Endothelial cell of umbilical vein (primary cell): Measurements from ENCODE around the gene RIGI. TPM values are rescaled to one million over a fixed set of nuclear protein-coding genes. Genes with fewer than 3 reads are reported as not detected.
"Not testable (repeated sequence)": the region's sequence is repeated elsewhere in the genome, so short reads cannot be mapped to it uniquely, and the experiment has no call there.

ENCODE experiments used
- BruUV-seq: library from RNA; stranded (reverse); fragments of 400-500 nt; replicated peaks from 2 replicates; lab custom pipeline; 2021; lab: Mats Ljungman, UMichigan
- CTCF ChIA-PET: fragments of 300-600, 350-600 bp; sonication (Branson Sonifier 250); formaldehyde crosslinking; loops from one replicate; lab custom pipeline; 2021; ENCODE audit warnings: antibody characterized with exemption, inconsistent platforms; lab: Charles Lee
- POLR2A ChIA-PET: fragments of 300-600, 350-600 bp; sonication (Branson Sonifier 250); formaldehyde crosslinking; loops from one replicate; lab custom pipeline; 2021; ENCODE audit warnings: antibody characterized with exemption, inconsistent platforms; lab: Charles Lee
- DNase-seq: peaks from one replicate; pipeline ENCODE4 v3.0.0-alpha.2; 2011; ENCODE audit warnings: low read depth, low spot score
- FAIRE-seq: peaks from 2 replicates; lab custom pipeline; 2011; peaks lifted over from hg19 to GRCh38; lab: Jason Lieb, UNC
- H2AFZ ChIP-seq: 2 replicates; pipeline ENCODE4 v1.6.0; 2012; ENCODE audit warnings: low read depth, low read length, control low read depth, inconsistent platforms
- H3K27ac ChIP-seq: 2 replicates; pipeline ENCODE4 v1.5.1; 2011; ENCODE audit warnings: low read depth, mild to moderate bottlenecking, control low read depth, low read length, moderate library complexity; ENCODE audit not compliant: insufficient read depth
- H3K27me3 ChIP-seq, 2 experiments: 2 replicates each; pipeline versions ENCODE4 v1.6.0 to v1.6.1; 2011; ENCODE audit warnings: low read length in 2 of 2, mixed read lengths in 1 of 2; ENCODE audit not compliant: control insufficient read depth in 2 of 2, insufficient read depth in 2 of 2
- H3K36me3 ChIP-seq, 2 experiments: 2 replicates in 1 of 2; 3 replicates in 1 of 2; pipeline ENCODE4 v1.5.1; 2011; ENCODE audit warnings: low read length in 2 of 2, mild to moderate bottlenecking in 1 of 2, moderate library complexity in 1 of 2; ENCODE audit not compliant: control insufficient read depth in 2 of 2, insufficient read depth in 2 of 2; ENCODE audit errors: extremely low read depth in 1 of 2
- H3K4me1 ChIP-seq: 3 replicates; pipeline ENCODE4 v1.5.1; 2011; ENCODE audit warnings: mild to moderate bottlenecking, low read length; ENCODE audit not compliant: control insufficient read depth, insufficient read depth; ENCODE audit errors: extremely low read depth
- H3K4me2 ChIP-seq: 2 replicates; pipeline ENCODE4 v1.6.1; 2011; ENCODE audit warnings: low read length, control low read depth, mixed read lengths; ENCODE audit not compliant: insufficient read depth
- H3K4me3 ChIP-seq, 3 experiments: fragments of 200-600 bp in 1 of 3; sonication (generic), shearing (Covaris generic) in 1 of 3; replicated peaks in 1 of 3; 2 replicates each; pipeline ENCODE4 v1.5.1; 2011 to 2016; ENCODE audit warnings: control low read depth in 3 of 3, low read length in 3 of 3, mild to moderate bottlenecking in 2 of 3, inconsistent platforms in 1 of 3, low read depth in 1 of 3, moderate library complexity in 1 of 3; ENCODE audit not compliant: insufficient read depth in 1 of 3
- H3K79me2 ChIP-seq: 2 replicates; pipeline ENCODE4 v1.6.0; 2012; ENCODE audit warnings: low read length, inconsistent platforms; ENCODE audit not compliant: control insufficient read depth, insufficient read depth
- H3K9ac ChIP-seq: replicated peaks from 2 replicates; pipeline ENCODE3; 2011; ENCODE audit warnings: low read length, control low read depth; ENCODE audit not compliant: insufficient read depth; ENCODE audit errors: extremely low read depth
- H3K9me1 ChIP-seq: replicated peaks from 3 replicates; pipeline ENCODE4 v1.6.0; 2011; ENCODE audit warnings: mild to moderate bottlenecking, low read length; ENCODE audit not compliant: control insufficient read depth, insufficient read depth; ENCODE audit errors: extremely low read depth
- H3K9me3 ChIP-seq: replicated peaks from 2 replicates; pipeline ENCODE4 v1.5.1; 2012; ENCODE audit warnings: low read length, inconsistent platforms; ENCODE audit not compliant: control insufficient read depth, insufficient read depth
- H4K20me1 ChIP-seq: replicated peaks from 2 replicates; pipeline ENCODE3; 2011; ENCODE audit warnings: mild to moderate bottlenecking, low read length; ENCODE audit not compliant: control insufficient read depth, insufficient read depth; ENCODE audit errors: extremely low read depth
- CTCF ChIP-seq, 2 donors: IDR thresholded peaks; 1 replicate in 1 of 2; 2 replicates in 1 of 2; pipeline ENCODE4 v1.5.1; 2011; ENCODE audit warnings: low read length in 2 of 2, mild to moderate bottlenecking in 2 of 2, moderate library complexity in 2 of 2, control low read depth in 1 of 2, inconsistent platforms in 1 of 2, low read depth in 1 of 2; ENCODE audit not compliant: insufficient read depth in 1 of 2; ENCODE audit errors: extremely low read depth in 1 of 2
- EZH2 ChIP-seq: IDR thresholded peaks from 2 replicates; pipeline ENCODE4 v1.6.1; 2012; ENCODE audit warnings: borderline replicate concordance, low read depth, mild to moderate bottlenecking, moderate library complexity, low read length, inconsistent platforms; ENCODE audit not compliant: severe bottlenecking
- FOS ChIP-seq: IDR thresholded peaks from 2 replicates; pipeline ENCODE4 v1.6.1; 2011; ENCODE audit warnings: mild to moderate bottlenecking, low read length, moderate library complexity, borderline replicate concordance; ENCODE audit not compliant: insufficient read depth
- GATA2 ChIP-seq: IDR thresholded peaks from 2 replicates; pipeline ENCODE4 v1.7.0; 2011; ENCODE audit warnings: low read depth, mild to moderate bottlenecking, moderate library complexity, mixed read lengths, low read length; ENCODE audit not compliant: insufficient read length, insufficient read depth
- JUN ChIP-seq: IDR thresholded peaks from 2 replicates; pipeline ENCODE4 v1.6.1; 2011; ENCODE audit warnings: borderline replicate concordance, low read depth; ENCODE audit not compliant: insufficient read length, insufficient read depth
- MAX ChIP-seq: IDR thresholded peaks from 2 replicates; pipeline ENCODE4 v1.6.1; 2011; ENCODE audit not compliant: insufficient read depth, insufficient read length
- MYC ChIP-seq: IDR thresholded peaks from one replicate; pipeline ENCODE4 v1.6.1; 2011; ENCODE audit warnings: mild to moderate bottlenecking, low read depth, low read length
- POLR2A ChIP-seq: IDR thresholded peaks from 2 replicates; pipeline ENCODE4 v1.6.1; 2012; ENCODE audit warnings: low read depth, mild to moderate bottlenecking, control low read depth, low read length
- POLR2AphosphoS5 ChIP-seq: IDR thresholded peaks from 2 replicates; pipeline ENCODE4 v1.6.1; 2012; ENCODE audit warnings: low read depth, mild to moderate bottlenecking, control low read depth, low read length, moderate library complexity; ENCODE audit not compliant: insufficient read depth
- dilution Hi-C: fragments of 300-500 bp; cut with MboI; formaldehyde crosslinking; loops from one replicate; pipeline ENCODE4 v1.15.0; 2019; ENCODE audit warnings: low sequenced_read_pairs; ENCODE audit not compliant: extremely low pct_ligation_motif_present
- intact Hi-C: fragments of 100-400 bp; cut with micrococcal nuclease; formaldehyde crosslinking; loops from one replicate; pipeline ENCODE4 v1.10.0; 2022
- polyA plus RNA-seq, 4 experiments: library from polyadenylated mRNA; depleted of rRNA in 3 of 4; stranded (reverse) in 3 of 4; unstranded in 1 of 4; fragments of >200 nt; gene quantifications; 2 replicates each; pipeline versions ENCODE4 v1.2.1 to v1.2.3, GENCODE V29; 2011 to 2012; ENCODE audit warnings: missing spikeins in 1 of 4
- total RNA-seq: library from RNA; stranded (reverse); gene quantifications from 2 replicates; pipeline ENCODE4 v1.2.3, GENCODE V29; 2021

RIGI gene
- total and polyA plus RNA-seq, 2 donors (not counting 3 experiments of a cell fraction or from before 2014, with no cell fraction given): 4.5 to 13.3 TPM

DNA sequence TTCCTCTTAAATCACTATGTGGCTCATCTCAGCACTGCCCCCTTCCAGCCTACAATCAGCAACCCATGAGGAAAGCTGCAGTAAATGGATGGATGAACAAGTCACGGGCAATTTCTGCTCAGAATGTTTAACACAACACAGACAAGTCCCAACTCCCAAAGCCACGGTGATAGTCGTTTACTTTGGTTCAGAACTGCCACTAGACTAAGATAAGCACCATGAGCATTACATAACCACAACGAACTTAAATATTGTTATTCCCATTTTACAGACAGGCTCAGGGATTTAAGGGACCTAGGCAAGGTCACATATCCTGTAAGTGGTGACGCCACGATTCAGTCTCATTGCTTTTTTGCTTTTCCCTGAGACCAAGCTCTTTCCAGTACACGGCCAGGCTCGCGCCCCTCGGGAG is 24.2 kb upstream of the RIGI start:
- Histone ChIP-seq H3K9me3 (no peaks in the 10 kb centered on the region), H3K9me1 (no peaks in the 10 kb centered on the region), H2AFZ (peak overlapping the region; percentile 9), H3K27ac (peak overlapping the region; percentile 92), H3K9ac (peak overlapping the region; percentile 85), H3K36me3 (no peaks in the 10 kb centered on the region), H3K79me2 (peaks cover 62% of the 10 kb centered on the region), H3K4me1 (peaks cover 17% of the 10 kb centered on the region), H4K20me1 (peaks cover 7% of the 10 kb centered on the region), H3K4me2 (peak overlapping the region; percentile 92), H3K4me3 (peak overlapping the region; percentile 71 to 88 (median 77)), H3K27me3 (no peaks in the 10 kb centered on the region)
- ChIA-PET CTCF (interaction anchor here (0.7 to 2.5 kb wide), 13 partner anchors 8 to 418 kb away, joined by 3 to 45 read pairs (median 4); partner anchors contain the start of genes ACO1, NDUFB6 and RIGI), POLR2A (interaction anchor here (1.1 to 3.0 kb wide), 2 partner anchors 24 to 165 kb away, joined by 3 to 17 read pairs; partner anchors contain the start of gene RIGI)
- FAIRE-seq (peak; percentile 33), DNase-seq (peak; percentile 56)
- no TSS peak for BruUV-seq
- TF ChIP-seq EZH2 (no peak), CTCF (IDR thresholded peaks at IDR 0.05; ENCODE audit: extremely low read depth in 1 of 2, insufficient read depth in 1 of 2, low read depth in 1 of 2, low read length in 2 of 2) (no peak), POLR2AphosphoS5 (no peak), MYC (no peak), FOS (no peak), JUN (no peak), GATA2 (no peak), POLR2A (no peak), MAX (no peak)
- dilution Hi-C loops (loop anchor here (25.0 kb wide), 1 partner anchor 163 kb away; the partner anchor contains the start of gene ACO1), intact Hi-C loops (loop anchor here (2.0 kb wide), 1 partner anchor 119 kb away; no protein-coding TSS in a partner anchor)

GRCh38 chr9:32548213-32548612 is 22.2 kb upstream of the RIGI start:
- POLR2A ChIA-PET, intact Hi-C loops, DNase-seq, H3K4me2 ChIP-seq, H3K9me1 ChIP-seq, H4K20me1 ChIP-seq, H3K27ac ChIP-seq, BruUV-seq, H3K9me3 ChIP-seq, H3K9ac ChIP-seq, dilution Hi-C loops, FAIRE-seq, H3K4me3 ChIP-seq, H3K36me3 ChIP-seq, H3K27me3 ChIP-seq, H2AFZ ChIP-seq: not testable (repeated sequence)
- Histone ChIP-seq H3K79me2 (peaks cover 80% of the 10 kb centered on the region), H3K4me1 (peaks cover 14% of the 10 kb centered on the region)
- CTCF ChIA-PET: interaction anchor here (0.7 to 1.0 kb wide), 2 partner anchors 169 to 482 kb away, joined by 3 read pairs; no protein-coding TSS in a partner anchor
